Measurements from ENCODE around the gene C10orf143. TPM values are rescaled to one million over a fixed set of nuclear protein-coding genes. Genes with fewer than 3 reads are reported as not detected.

The C10orf143 gene
- total RNA-seq, 4 donors from 2014 or later = 1.1 to 4.9 (median 1.4) TPM

GRCh38 chr10:130074639-130075038 lies 36.0 kb downstream of the C10orf143 start:
- no peak for TF ChIP-seq CTCF (IDR thresholded peaks at IDR 0.05; ENCODE audit: low read depth)

GRCh38 chr10:130073912-130074311 lies 36.7 kb downstream of the C10orf143 start:
- TF ChIP-seq CTCF (IDR thresholded peaks at IDR 0.05; ENCODE audit: low read depth) = no peak

- no peak for TF ChIP-seq CTCF (IDR thresholded peaks at IDR 0.05; ENCODE audit: low read depth)
These were observed 38.4 kb downstream of the C10orf143 start for GRCh38 chr10:130072247-130072646.

GRCh38 chr10:130067893-130068292 lies 42.7 kb downstream of the C10orf143 start:
- TF ChIP-seq CTCF (IDR thresholded peaks at IDR 0.05; ENCODE audit: low read depth) = no peak

GRCh38 chr10:130066743-130067142 lies 43.9 kb downstream of the C10orf143 start:
- TF ChIP-seq CTCF (IDR thresholded peaks at IDR 0.05; ENCODE audit: low read depth) = no peak

DNA sequence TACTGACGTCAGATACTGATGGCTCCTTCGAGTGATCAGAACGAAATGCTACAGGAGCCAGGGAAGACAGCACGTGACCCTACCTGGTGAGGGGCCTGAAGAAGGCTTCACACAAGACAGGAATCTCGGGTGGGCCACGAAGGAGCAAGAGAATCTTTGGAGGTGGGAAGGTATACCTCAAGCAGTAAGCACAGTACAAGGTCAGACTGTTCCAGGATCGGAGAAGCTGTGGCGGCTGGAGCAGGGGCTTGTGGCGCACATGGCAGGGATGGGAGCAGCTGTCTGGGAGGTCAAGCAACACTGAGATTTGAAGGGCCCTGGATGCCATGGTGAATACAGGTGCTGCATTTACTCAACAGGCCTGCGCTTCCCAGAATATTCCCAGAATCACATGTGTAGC lies 45.4 kb downstream of the C10orf143 start:
- no peak for TF ChIP-seq CTCF (IDR thresholded peaks at IDR 0.05; ENCODE audit: low read depth)

- no peak for TF ChIP-seq CTCF (IDR thresholded peaks at IDR 0.05; ENCODE audit: low read depth)
These were observed 45.8 kb downstream of the C10orf143 start for GRCh38 chr10:130064783-130065182.
